GM12878 (cell line): Measurements from ENCODE around the gene AGO4. TPM values are rescaled to one million over a fixed set of nuclear protein-coding genes. Genes with fewer than 3 reads are reported as not detected.

Source experiments
- ATF2 ChIP-seq: IDR thresholded peaks from 2 replicates; pipeline ENCODE4 v1.6.1; 2012; ENCODE audit warnings: low read length, inconsistent platforms
- BCLAF1 ChIP-seq: fragments of 450-650 bp; IDR thresholded peaks from 2 replicates; pipeline ENCODE4 v1.6.1; 2017; ENCODE audit warnings: antibody characterized with exemption, mild to moderate bottlenecking, moderate library complexity
- BHLHE40 ChIP-seq, 2 experiments: fragments of 450-650 bp in 1 of 2; IDR thresholded peaks; 2 replicates each; pipeline ENCODE4 v1.6.1; 2011 to 2017; ENCODE audit warnings: low read depth in 2 of 2, borderline replicate concordance in 1 of 2, improper control_type of control experiment in 1 of 2, low read length in 1 of 2, mild to moderate bottlenecking in 1 of 2
- BMI1 ChIP-seq: fragments of 450-650 bp; IDR thresholded peaks from 2 replicates; pipeline ENCODE4 v1.6.1; 2016; ENCODE audit warnings: mild to moderate bottlenecking, moderate library complexity, borderline replicate concordance
- CBX3 ChIP-seq: fragments of 200-600 bp; sonication (generic); IDR thresholded peaks from 2 replicates; pipeline ENCODE4 v1.6.1; 2016; ENCODE audit warnings: low read depth, borderline replicate concordance
- EP300 ChIP-seq, 2 experiments: fragments of 150-350 bp in 1 of 2; IDR thresholded peaks; 2 replicates each; pipeline ENCODE4 v1.6.1; 2011 to 2012; ENCODE audit warnings: low read depth in 2 of 2, low read length in 2 of 2, borderline replicate concordance in 1 of 2, improper control_type of control experiment in 1 of 2, inconsistent platforms in 1 of 2; ENCODE audit not compliant: control insufficient read depth in 1 of 2
- ESRRA ChIP-seq: IDR thresholded peaks from 2 replicates; pipeline ENCODE4 v1.6.1; 2012; ENCODE audit warnings: mild to moderate bottlenecking, low read length, improper control_type of control experiment
- EZH2 ChIP-seq: IDR thresholded peaks from 2 replicates; pipeline ENCODE4 v1.6.1; 2012; ENCODE audit warnings: low read depth, mild to moderate bottlenecking, control low read depth, inconsistent platforms, low read length, borderline replicate concordance; ENCODE audit not compliant: control insufficient read depth
- FOXK2 ChIP-seq: fragments of 450-650 bp; IDR thresholded peaks from 2 replicates; pipeline ENCODE4 v1.6.1; 2017; ENCODE audit warnings: mild to moderate bottlenecking, moderate library complexity
- FOXM1 ChIP-seq: IDR thresholded peaks from 2 replicates; pipeline ENCODE4 v1.6.1; 2012; ENCODE audit warnings: low read depth, mild to moderate bottlenecking, inconsistent platforms, low read length, moderate library complexity
- HDAC2 ChIP-seq: fragments of 200-600 bp; sonication (generic); IDR thresholded peaks from 2 replicates; pipeline ENCODE4 v1.6.1; 2017
- JUND ChIP-seq: IDR thresholded peaks from 2 replicates; pipeline ENCODE4 v1.6.1; 2012; ENCODE audit warnings: low read depth, mild to moderate bottlenecking, low read length, improper control_type of control experiment, moderate library complexity
- KAT2A ChIP-seq: conservative IDR thresholded peaks from 2 replicates; pipeline ENCODE4 v1.6.1; 2011; ENCODE audit warnings: low read depth, low read length; ENCODE audit not compliant: control insufficient read depth
- MEF2B ChIP-seq: fragments of 450-650 bp; IDR thresholded peaks from 2 replicates; pipeline ENCODE4 v1.6.1; 2018; ENCODE audit warnings: mild to moderate bottlenecking, moderate library complexity; ENCODE audit not compliant: partially characterized antibody, poor library complexity, severe bottlenecking
- NBN ChIP-seq: fragments of 450-650 bp; IDR thresholded peaks from 2 replicates; pipeline ENCODE4 v1.6.1; 2016
- NFYB ChIP-seq: IDR thresholded peaks from 2 replicates; pipeline ENCODE4 v1.6.1; 2011; ENCODE audit warnings: low read depth, mild to moderate bottlenecking, low read length, improper control_type of control experiment, moderate library complexity; ENCODE audit not compliant: insufficient read depth
- NKRF ChIP-seq: fragments of 450-650 bp; conservative IDR thresholded peaks from 2 replicates; pipeline ENCODE4 v1.6.1; 2017; ENCODE audit warnings: mild to moderate bottlenecking, moderate library complexity
- NRF1 ChIP-seq: conservative IDR thresholded peaks from 2 replicates; pipeline ENCODE4 v1.6.1; 2011; ENCODE audit warnings: mild to moderate bottlenecking, low read depth, low read length, improper control_type of control experiment
- POLR2A ChIP-seq: IDR thresholded peaks from 2 replicates; pipeline ENCODE4 v1.6.1; 2011; ENCODE audit warnings: low read depth, mild to moderate bottlenecking, low read length
- POU2F2 ChIP-seq: IDR thresholded peaks from 3 replicates; pipeline ENCODE4 v1.6.1; 2011; ENCODE audit warnings: low read depth, mild to moderate bottlenecking, low read length, borderline replicate concordance
- RAD21 ChIP-seq: IDR thresholded peaks from 2 replicates; pipeline ENCODE4 v1.6.1; 2011; ENCODE audit warnings: mild to moderate bottlenecking, low read depth, low read length, moderate library complexity; ENCODE audit not compliant: insufficient read depth
- RBBP5 ChIP-seq: fragments of 200-600 bp; sonication (generic); conservative IDR thresholded peaks from 2 replicates; pipeline ENCODE4 v1.6.1; 2016
- USF2 ChIP-seq: IDR thresholded peaks from 2 replicates; pipeline ENCODE4 v1.6.1; 2011; ENCODE audit warnings: low read depth, low read length, improper control_type of control experiment, borderline replicate concordance
- ZNF207 ChIP-seq: fragments of 450-650 bp; IDR thresholded peaks from 2 replicates; pipeline ENCODE4 v1.6.1; 2014; ENCODE audit warnings: antibody characterized with exemption, mild to moderate bottlenecking, borderline replicate concordance
- polyA plus RNA-seq, 11 experiments: library from polyadenylated mRNA; depleted of rRNA in 4 of 11; unstranded in 6 of 11; stranded (reverse) in 5 of 11; fragments of >200 nt; fragmentation: Nextera tagmentation in 4 of 11; fragmentation: Illumina TruSeq in 1 of 11; extraction: Ambion mirVana in 4 of 11; extraction: Trizol in 1 of 11; gene quantifications; 1 replicate in 1 of 11; 2 replicates in 10 of 11; pipeline versions ENCODE4 v1.2.1 to v1.2.3, GENCODE V29; 2011 to 2016; ENCODE audit warnings: inconsistent platforms in 2 of 11, missing spikeins in 2 of 11, low read depth in 1 of 11
- total RNA-seq, 4 experiments: library from RNA; depleted of rRNA in 3 of 4; stranded (reverse); fragments of >200 nt in 3 of 4; fragmentation: Illumina TruSeq in 1 of 4; extraction: Trizol in 1 of 4; gene quantifications; 2 replicates each; pipeline versions ENCODE4 v1.2.1 to v1.2.3, GENCODE V29; 2013 to 2021

The AGO4 gene
- total and polyA plus RNA-seq, 10 of the 15 experiments (the other 5 are each of a cell fraction or from before 2014, with no cell fraction given) = 1.2 to 7.9 (median 3.2) TPM

- TF ChIP-seq NKRF (no peak; the same call in 1 of the 2 replicates), BCLAF1 (no peak), ESRRA (no peak), POU2F2 (peak; percentile 29; the same call in 1 of the 3 replicates), CBX3 (no peak), ZNF207 (peak; percentile 77; the same call in 1 of the 2 replicates), HDAC2 (no peak), NBN (peak; percentile 56; the same call in 1 of the 2 replicates), JUND (no peak), RAD21 (no peak), BHLHE40 (IDR thresholded peaks at IDR 0.05; ENCODE audit: borderline replicate concordance in 1 of 2, low read depth in 2 of 2, low read length in 1 of 2) (peak in 1 of 2 experiments; percentile 27; a peak in 1 of 4 replicates), NRF1 (no peak), FOXK2 (no peak), BMI1 (no peak), KAT2A (no peak), MEF2B (no peak), NFYB (no peak), FOXM1 (no peak), RBBP5 (no peak), ATF2 (no peak), EZH2 (no peak), USF2 (no peak), POLR2A (peak; percentile 89), EP300 (IDR thresholded peaks at IDR 0.05; ENCODE audit: borderline replicate concordance in 1 of 2, control insufficient read depth in 1 of 2, low read depth in 2 of 2, low read length in 2 of 2) (no peak)
Observed at GRCh38 chr1:35769188-35769758, 38.5 kb upstream of the AGO4 start (continued).
